ENCODE results near the gene LATS2. TPM values are rescaled to one million over a fixed set of nuclear protein-coding genes. Genes with fewer than 3 reads are reported as not detected.

Gene LATS2
- total RNA-seq, 4 donors from 2014 or later: 33.0 to 69.6 (median 37.5) TPM

DNA sequence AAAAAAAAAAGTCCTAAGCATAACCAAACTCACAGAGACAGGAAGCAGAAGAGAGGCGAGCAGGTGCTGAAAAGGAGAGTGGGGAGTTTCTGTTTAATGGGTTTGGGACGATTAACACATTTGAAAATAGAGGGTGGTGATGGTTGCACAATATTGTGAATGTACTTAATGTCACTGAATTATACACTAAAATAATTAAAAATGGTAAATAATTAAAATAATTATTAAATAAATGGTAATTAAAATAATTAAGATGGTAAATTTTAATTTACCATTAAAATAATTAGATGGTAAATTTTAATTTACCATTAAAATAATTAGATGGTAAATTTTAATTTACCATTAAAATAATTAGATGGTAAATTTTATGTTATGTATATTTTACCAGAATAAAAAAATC lies 84.0 kb downstream of the LATS2 start:
- Histone ChIP-seq H3K36me3 (peaks cover 54 to 75% of the 10 kb centered on the region in 2 donors), H3K27me3 (no peaks in the 10 kb centered on the region), H3K4me1 (no peaks in the 10 kb centered on the region), H3K4me3 (replicated peaks in 1 of 3) (no peak overlapping the region), H3K27ac (no peak overlapping the region), H3K9me3 (no peaks in the 10 kb centered on the region)
- TF ChIP-seq, protein P1, sequence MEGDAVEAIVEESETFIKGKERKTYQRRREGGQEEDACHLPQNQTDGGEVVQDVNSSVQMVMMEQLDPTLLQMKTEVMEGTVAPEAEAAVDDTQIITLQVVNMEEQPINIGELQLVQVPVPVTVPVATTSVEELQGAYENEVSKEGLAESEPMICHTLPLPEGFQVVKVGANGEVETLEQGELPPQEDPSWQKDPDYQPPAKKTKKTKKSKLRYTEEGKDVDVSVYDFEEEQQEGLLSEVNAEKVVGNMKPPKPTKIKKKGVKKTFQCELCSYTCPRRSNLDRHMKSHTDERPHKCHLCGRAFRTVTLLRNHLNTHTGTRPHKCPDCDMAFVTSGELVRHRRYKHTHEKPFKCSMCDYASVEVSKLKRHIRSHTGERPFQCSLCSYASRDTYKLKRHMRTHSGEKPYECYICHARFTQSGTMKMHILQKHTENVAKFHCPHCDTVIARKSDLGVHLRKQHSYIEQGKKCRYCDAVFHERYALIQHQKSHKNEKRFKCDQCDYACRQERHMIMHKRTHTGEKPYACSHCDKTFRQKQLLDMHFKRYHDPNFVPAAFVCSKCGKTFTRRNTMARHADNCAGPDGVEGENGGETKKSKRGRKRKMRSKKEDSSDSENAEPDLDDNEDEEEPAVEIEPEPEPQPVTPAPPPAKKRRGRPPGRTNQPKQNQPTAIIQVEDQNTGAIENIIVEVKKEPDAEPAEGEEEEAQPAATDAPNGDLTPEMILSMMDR (IDR thresholded peaks at IDR 0.05): no peak
- TF ChIP-seq POLR2A (IDR thresholded peaks at IDR 0.05): no peak
- DNase-seq: no peak
- 94 to 97% methylated on average over 2 of the region's 2 CpGs for WGBS, 2 donors
- intact Hi-C loops (cut with DNase I): no loop called here

DNA sequence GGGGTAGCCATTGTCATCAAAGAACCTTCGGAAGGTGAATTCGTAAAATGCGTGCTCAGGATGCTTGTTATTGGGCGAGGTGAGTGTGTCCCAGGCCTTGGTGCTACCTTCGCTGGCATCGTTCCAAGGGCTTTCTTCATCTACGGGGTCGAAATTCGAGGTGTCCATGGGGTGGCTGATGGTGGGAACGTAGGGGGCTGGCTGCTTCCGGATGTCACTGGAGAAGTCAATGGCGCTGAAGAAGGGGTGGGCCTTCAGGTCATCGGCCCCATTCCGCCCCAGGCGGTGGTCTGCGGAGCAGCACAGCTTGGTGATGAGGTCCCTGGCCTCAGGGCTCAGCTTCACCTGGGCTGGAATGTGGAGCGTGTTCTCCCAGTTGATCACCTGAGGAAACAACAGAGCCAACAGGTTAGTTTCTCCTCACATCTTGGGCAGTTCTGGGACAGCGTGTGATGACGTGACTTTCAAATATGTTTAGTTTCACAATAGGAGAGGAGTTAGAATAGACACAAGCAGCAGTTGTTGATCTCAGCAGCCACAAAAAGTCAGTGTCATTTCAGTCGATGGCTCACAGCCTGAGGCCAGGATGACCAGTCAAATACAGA lies 86.3 kb downstream of the LATS2 start:
- H3K9me3 ChIP-seq: no peaks in the 10 kb centered on the region
- DNase-seq: no peak
- 94 to 95% methylated on average over 20 of the region's 20 CpGs for WGBS, 2 donors
- H3K27ac ChIP-seq: no peak overlapping the region
- no peaks in the 10 kb centered on the region for H3K27me3 ChIP-seq
- peaks cover 36 to 54% of the 10 kb centered on the region in 2 donors for H3K36me3 ChIP-seq
- no peak overlapping the region for H3K4me3 ChIP-seq (replicated peaks in 1 of 3)
- TF ChIP-seq POLR2A (IDR thresholded peaks at IDR 0.05): no peak
- intact Hi-C loops (cut with DNase I): no loop called here
- no peaks in the 10 kb centered on the region for H3K4me1 ChIP-seq

DNA sequence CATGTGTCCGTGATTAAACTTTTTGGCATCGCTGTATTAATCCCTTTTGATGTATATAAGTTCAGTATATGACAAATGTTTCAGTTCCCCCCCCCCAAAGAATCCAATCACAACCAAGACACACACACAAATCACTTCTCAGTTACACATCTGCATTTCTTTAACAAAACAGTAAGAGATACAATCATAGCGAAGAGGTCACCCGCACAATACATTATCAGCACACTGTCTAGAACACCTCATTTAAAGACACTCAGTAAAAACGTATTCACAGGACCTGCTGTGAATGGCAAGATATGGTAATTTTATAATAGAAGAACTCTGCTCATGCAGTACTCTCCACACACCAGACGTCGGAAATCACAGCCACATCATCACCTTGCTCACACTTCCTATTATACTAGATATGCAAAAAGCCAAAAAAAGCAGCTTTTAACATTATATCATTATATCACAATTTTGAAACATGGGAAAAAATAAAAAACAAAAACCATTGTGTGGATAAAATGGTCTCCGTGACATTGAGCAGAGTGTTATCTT lies 87.4 kb downstream of the LATS2 start:
- DNase-seq: no peak
- H3K4me3 ChIP-seq (replicated peaks in 1 of 3): no peak overlapping the region
- H3K9me3 ChIP-seq: no peaks in the 10 kb centered on the region
- no peaks in the 10 kb centered on the region for H3K27me3 ChIP-seq
- 92 to 95% methylated on average over 8 of the region's 8 CpGs for WGBS, 2 donors
- no peaks in the 10 kb centered on the region for H3K4me1 ChIP-seq
- H3K36me3 ChIP-seq: peaks cover 26 to 43% of the 10 kb centered on the region in 2 donors
- H3K27ac ChIP-seq: no peak overlapping the region
- no peak for TF ChIP-seq POLR2A (IDR thresholded peaks at IDR 0.05)
- TF ChIP-seq, protein P1 (IDR thresholded peaks at IDR 0.05): no peak
- intact Hi-C loops (cut with DNase I): no loop called here

DNA sequence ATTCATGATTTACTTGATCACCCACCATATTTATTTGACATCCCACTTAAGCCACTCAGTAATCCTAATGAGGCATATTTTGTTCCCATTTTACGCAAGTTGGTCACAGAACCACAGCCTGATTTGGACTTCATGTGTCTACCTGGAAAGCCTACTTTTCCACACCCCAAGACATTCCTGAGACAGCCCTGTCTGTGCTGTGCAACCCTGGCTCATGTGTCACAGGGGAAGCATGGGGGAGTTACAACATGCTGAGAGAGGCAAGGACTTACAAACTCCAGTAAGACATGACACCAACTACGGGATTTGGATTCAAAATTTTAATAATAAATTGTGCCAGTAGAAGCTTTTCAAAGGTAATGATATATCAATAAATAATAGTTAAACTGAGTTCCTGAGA lies 88.7 kb downstream of the LATS2 start:
- no peak overlapping the region for H3K4me3 ChIP-seq (replicated peaks in 1 of 3)
- H3K36me3 ChIP-seq: peaks cover 20 to 36% of the 10 kb centered on the region in 2 donors
- H3K27ac ChIP-seq: no peak overlapping the region
- TF ChIP-seq POLR2A (IDR thresholded peaks at IDR 0.05): no peak
- TF ChIP-seq, protein P1 (IDR thresholded peaks at IDR 0.05): no peak
- no peak for DNase-seq
- 92 to 93% methylated on average over 2 of the region's 2 CpGs for WGBS, 2 donors
- intact Hi-C loops (cut with DNase I): no loop called here
- no peaks in the 10 kb centered on the region for H3K27me3 ChIP-seq
- no peaks in the 10 kb centered on the region for H3K4me1 ChIP-seq
- no peaks in the 10 kb centered on the region for H3K9me3 ChIP-seq

DNA sequence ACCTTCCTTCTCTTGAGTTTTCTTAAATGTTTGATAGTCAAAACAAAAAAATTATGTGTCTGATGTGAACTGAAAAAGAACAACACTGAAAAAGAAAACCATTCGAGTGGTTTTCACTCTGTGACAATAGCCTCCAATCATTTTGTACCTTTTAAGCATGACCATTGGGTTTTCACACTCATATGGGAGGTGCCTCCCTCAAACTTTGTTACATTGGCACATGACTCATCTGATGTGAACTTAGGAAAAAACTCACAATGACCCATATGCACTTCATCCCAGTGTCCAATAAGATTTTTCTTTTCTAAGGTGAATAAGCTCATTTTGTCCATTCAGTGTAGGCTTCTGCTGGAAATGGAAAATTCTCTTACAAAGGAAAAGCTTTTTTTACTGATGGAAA lies 92.2 kb downstream of the LATS2 start:
- intact Hi-C loops (cut with DNase I): no loop called here
- Histone ChIP-seq H3K27me3 (no peaks in the 10 kb centered on the region), H3K36me3 (peaks cover 10 to 16% of the 10 kb centered on the region in 2 donors), H3K4me3 (replicated peaks in 1 of 3) (no peak overlapping the region), H3K9me3 (no peaks in the 10 kb centered on the region), H3K4me1 (no peaks in the 10 kb centered on the region), H3K27ac (no peak overlapping the region)
- DNase-seq: no peak
- WGBS, 2 donors: 64 to 88% methylated on average over 1 of the region's 1 CpG
- TF ChIP-seq POLR2A (IDR thresholded peaks at IDR 0.05): no peak
- TF ChIP-seq, protein P1 (IDR thresholded peaks at IDR 0.05): no peak

All from thyroid gland (tissue), 4 donors.